ENCODE data around the gene SMIM8. TPM values are rescaled to one million over a fixed set of nuclear protein-coding genes. Genes with fewer than 3 reads are reported as not detected.

The SMIM8 gene
- total RNA-seq, result 2.6 and 3.3 TPM in 2 replicates

GRCh38 chr6:87322304-87323212 lies at the start of gene SMIM8:
Gene SMIM8 (plus strand): TSS chr6:87322588. CDS start chr6:87337032, 14,444 bp downstream.

GRCh38 chr6:87344731-87345130 lies 22.3 kb downstream of the SMIM8 start, which contains the start of gene C6orf163:
Gene C6orf163 (plus strand): TSS chr6:87344813. CDS start chr6:87345100, 287 bp downstream.

Other genes with a start within 250 kb of the SMIM8 start
- gene CGA, start 227.5 kb upstream of the SMIM8 start, total RNA-seq, result not detected in 2 replicates
- gene ZNF292, start 167.0 kb upstream of the SMIM8 start, total RNA-seq, result 19.3 and 34.8 TPM in 2 replicates
- gene GJB7, start 6.7 kb downstream of the SMIM8 start, total RNA-seq, result 0.88 and 1.3 TPM in 2 replicates
- gene C6orf163, start 22.2 kb downstream of the SMIM8 start, total RNA-seq, result 1.8 and 2.6 TPM in 2 replicates
- not detected in 2 replicates for gene CFAP206, start 85.4 kb downstream of the SMIM8 start, total RNA-seq
- gene SLC35A1, start 150.4 kb downstream of the SMIM8 start, total RNA-seq, result 9.2 and 11.7 TPM in 2 replicates